NCI-H2029 (cell line): ENCODE data around the gene ABHD12.
"Not testable (repeated sequence)": the region's sequence is repeated elsewhere in the genome, so short reads cannot be mapped to it uniquely, and the experiment has no call there.

Experiments used
- DNase-seq: peaks from one replicate; lab custom pipeline; 2025; lab: John Stamatoyannopoulos, UW

The ABHD12 gene

DNA sequence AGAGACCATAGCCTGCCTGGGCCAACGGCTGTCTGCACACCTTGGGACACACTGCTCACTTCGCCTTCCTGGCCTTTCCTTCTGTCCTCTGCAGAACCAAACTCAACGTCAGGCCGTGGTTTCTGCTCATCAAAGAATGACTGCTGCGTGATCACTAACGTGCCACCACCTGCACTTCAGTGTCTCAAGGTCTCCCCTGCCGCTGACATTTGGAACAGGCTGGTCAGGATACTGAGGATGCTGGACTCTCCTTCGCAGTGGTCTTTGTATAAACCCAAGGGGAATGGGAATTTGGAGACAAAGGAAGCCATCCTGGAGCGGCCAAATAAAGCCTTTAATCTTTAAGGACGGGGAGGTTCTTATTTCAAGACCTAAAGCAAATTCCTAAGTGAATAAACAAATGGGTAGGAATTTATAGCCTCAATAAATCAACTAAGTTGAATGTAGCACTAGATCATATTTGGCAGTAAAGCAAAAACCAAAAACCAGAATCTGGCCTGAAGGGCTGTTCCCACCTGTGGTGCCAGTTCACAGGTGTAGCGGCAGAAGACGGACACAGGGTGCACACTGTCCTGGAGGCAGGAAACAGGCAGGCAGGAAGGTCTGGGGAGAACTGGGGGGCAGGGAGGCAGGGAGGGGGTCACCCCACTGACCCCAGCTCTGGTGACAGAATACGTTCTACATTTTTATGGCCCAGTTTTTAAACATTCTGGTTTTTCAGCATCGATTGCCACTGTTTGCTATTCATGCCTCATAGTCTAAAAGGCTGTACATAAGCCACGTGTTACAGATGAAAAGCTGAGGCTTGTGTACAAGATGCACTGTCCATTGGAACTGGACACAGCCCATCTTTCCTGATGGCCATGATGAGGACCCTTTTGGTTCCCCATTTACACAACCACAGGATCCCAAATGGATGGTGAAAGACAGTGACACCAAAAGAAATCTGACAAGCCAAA, 36.6 kb downstream of the ABHD12 start:
- no peak for DNase-seq

DNA sequence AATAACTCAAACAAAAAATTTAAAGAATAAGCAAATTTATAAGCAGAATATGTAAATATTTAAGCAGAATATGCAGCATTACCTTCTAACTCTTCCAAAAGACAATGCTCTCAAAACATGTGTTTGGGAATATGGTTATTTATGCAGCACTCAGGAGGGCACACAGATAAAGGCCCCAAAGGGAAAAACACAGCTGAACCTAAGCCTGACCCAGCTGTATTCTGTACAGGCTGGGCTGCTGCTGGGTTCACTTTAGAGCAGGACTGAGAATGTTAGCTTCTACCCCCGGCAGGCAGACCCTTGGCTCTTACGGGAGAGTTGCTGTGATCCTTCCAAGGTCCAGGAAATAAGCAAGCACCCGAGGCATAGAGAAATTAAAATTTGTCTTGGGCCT, 37.3 kb downstream of the ABHD12 start:
- DNase-seq: no peak

DNA sequence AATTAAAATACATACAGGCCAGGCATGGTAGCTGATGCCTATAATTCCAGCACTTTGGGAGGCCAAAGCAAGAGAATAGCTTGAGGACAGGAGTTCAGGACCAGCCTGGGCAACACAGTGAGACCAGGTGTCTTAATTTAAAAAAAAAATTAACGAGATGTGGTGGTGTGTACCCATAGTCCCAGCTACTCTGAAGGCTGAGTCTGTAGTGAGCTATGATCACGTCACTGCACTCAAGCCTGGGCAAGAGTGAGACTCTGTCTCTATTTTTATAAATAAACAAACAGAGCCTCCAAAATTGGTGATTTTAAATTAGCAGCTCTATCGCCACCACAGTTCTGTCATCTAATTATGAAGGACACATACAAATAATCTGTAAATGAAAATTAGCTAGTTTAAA, 37.9 kb downstream of the ABHD12 start:
- no peak for DNase-seq

DNA sequence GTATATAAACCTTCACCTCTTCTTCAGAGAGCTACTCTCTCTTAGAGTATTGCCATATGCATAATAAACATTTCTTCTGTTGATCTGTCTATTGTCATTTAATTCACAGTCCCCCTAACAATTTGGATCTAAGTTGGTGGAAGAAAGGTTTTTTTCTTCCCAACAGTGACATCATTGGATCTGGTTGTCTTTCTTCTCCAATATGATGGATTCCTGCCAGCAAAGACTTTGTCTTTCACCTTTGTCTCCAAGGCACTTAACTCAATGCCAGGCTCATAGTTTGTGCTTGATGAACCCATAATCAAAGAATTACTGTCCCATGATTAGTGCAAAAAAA, 39.6 kb downstream of the ABHD12 start:
- no peak for DNase-seq

DNA sequence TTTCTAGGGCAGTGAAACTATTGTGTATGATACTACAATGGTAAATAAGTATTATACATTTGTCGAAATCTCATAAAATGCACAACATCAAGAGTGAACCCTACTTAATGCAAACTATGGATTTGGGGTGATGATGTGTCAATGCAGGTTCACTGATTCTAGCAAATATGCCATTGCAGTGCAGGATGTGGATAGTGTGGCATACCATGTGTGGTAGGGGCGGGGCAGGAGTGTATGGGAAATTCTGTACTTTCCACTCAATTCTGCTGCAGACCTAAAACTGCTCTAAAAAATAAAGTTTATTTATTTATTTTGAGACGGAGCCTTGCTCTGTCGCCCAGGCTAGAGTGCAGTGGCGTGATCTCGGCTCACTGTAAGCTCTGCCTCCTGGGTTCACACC, 44.3 kb downstream of the ABHD12 start:
- DNase-seq: no peak

DNA sequence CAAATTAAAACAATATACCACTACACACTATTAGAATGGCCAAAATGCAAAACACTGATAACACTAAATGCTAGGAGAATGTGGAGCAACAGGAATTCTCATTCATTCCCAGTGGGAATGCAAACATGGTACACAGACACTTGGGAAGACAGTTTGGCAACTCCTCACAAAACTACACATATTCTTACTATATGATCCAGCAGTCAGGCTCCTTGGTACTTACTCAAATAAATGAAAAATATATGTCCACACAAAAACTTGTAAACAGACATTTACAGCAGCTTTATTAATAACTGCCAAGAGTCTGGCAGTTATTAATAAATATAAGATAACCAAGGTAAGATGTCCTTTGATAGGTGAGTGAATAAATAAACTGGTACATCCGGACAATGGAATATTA, 44.9 kb downstream of the ABHD12 start:
- DNase-seq: no peak

DNA sequence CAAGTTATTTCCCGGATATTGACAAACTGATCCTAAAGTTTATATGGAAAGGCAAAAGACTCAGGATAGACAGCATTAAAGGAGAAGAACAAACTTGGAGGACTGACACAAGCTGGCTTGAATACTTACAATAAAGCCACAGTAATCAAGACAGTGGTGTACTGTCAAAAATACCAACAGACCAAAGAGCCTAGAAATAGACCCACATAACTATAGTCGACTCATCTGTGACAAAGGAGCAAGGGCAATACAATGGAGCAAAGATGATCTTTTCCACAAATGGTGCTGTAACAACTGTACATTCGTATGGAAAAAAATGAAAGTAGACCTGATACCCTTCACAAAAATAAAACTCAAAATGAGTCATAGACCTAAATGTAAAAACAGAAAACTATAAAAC, 46.0 kb downstream of the ABHD12 start:
- no peak for DNase-seq

DNA sequence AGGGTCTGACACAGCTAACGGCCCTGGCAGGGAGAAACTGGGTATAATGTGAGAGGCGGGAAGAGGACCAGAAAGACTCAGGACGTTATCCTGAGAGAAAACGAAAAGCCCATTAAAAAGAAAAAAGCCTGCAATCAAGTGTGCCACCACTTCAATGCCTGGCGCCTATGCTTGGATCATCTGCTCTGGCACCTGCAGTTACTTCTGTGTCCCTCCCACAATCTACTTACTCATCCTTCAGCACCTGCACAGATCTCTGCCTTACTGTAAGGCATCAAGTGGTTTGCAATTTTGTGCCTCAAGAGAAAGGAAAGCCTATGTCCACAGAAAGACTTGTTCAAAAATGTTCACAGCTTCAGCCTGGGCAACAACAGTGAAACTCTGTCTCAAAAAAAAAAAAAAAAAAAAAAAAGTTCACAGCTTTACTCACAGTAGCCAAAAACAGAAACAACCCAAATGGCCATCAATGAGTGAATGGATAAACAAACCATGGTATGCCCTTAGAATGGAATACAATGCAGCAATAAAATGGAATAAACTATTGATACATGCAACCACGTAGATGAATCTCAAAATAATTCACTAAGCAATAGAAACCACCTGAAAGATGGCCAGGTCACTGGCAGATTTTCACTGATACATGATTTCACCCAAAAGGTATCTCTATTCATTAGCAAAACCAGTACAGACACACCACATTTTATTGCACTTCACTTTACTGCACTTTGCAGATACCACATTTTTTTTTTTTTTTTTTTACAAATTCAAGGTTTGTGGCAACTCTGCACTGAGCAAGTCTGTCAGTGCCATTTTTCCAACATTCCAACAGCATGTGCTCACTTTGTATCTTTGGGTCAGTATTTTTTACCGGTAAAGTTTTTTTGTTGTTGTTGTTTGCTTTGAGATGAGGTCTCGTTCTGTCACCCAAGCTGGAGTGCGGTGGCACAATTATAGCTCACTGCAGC, 48.6 kb downstream of the ABHD12 start:
- peak; percentile 77 for DNase-seq

DNA sequence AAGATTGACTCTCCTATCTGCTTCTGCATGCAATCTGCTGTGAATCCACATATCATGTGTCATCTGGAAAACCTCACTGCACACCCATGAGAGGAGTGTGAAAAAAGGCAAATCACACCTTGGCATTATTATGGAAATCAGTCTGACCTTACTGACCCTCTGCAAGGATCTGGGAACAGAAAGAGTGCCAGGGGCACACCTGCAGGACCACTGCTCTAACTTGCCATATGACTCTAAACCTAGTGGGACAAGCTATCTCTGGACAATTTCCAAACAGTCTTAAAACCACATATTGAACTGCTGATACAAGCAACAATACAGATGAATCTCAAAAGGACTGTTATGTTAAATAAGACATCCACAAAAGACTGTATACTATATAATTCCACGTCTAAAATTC, 50.3 kb downstream of the ABHD12 start:
- DNase-seq: no peak

DNA sequence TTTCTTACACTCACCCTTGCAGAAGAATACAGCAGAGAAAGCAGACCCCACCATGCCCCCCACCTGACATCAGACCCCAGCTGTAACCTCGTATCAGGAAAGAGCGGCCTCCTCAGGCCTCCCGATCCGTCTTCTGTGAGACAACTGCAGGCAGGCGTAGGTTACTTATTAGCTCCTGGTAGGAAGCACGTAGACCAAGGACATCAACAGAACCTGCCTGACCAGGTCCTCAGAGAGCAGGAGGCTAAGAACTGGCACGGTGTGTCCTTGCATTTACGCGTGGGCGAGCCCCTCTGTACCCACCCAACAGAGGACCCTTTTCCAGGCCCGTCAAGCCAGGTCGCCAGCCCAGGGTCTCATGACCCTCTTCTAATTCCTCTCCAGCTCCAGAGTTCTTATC, 51.0 kb downstream of the ABHD12 start:
- no peak for DNase-seq

DNA sequence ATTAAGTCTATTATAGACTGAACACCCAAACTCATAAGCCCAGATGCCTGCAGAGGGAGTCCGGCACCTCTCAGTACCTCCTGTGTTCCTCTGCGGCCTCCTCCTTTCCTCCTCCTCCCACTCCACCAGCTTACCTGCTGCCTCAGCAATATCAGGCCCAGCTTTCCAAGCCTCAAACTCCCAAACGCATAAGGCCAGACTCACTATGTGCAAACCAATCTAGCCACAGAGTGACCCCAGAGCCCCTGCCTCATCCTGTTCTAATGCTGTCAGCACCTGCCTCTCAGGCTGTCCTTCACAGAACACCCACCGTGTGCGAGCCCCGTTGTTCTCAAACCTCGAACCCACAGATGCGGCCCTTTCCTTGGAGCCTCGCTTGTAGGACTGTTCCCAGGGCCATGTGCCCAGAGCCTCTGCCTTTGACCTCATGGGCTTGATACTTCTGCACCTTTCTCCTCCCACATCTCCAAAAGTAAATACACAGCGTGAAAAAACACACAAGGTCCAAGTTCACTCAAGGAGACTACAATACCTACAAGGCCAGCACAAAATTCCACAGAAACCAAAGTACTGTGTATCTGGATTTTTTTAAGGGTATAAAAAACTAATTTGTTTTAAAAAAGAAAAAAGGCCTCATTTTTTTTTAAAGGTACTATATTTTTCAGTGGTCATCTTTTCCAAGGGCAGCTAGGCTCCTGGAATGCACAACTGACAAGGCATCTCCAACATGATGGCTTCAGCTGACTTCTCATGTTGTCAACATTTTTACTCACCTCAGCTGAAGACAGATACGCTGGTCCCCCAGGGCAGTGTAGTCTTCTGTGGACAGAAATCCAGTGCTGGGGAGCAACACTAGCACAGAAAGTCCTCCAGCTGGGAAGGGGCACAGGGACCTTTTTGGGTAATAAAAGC, 52.3 kb downstream of the ABHD12 start:
- no peak for DNase-seq

DNA sequence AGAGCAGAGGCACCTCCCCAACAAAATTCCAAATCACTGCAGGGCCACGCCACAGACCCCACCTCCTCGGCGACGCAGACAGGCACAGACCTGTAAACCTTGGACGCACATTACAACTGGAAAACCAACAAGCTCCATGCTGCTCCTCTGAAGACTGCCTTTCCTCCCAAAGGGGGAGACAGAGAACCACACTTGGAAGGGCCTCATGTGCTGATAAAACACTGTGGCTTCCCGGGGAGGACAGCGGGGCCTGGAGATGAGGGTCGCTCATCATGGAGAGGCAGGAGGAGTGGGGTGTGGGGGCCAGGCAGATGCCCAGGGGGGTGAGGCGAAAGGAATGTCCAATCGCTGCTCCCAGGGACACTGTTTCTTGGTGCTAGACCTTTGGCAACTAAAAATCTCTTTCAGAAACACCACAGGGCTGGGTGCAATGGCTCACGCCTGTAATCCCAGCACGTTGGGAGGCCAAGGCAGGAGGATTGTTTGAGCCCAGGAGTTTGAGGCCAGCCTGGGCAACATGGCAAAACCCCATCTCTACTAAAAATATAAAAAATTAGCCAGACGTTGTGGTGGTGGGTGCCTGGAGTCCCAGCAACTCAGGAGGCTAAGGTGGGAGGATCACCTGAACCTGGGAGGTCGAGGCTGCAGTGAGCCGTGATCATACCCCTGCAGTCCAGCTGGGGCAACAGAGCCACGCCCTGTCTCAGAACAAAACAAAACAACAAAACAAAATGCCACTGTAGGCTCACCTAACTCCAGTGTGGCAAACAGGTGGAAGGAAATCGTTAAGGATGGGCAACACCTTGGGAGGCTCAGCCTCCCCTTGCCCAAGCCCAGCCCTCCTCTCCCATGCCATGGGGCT, 53.8 kb downstream of the ABHD12 start:
- DNase-seq: no peak

DNA sequence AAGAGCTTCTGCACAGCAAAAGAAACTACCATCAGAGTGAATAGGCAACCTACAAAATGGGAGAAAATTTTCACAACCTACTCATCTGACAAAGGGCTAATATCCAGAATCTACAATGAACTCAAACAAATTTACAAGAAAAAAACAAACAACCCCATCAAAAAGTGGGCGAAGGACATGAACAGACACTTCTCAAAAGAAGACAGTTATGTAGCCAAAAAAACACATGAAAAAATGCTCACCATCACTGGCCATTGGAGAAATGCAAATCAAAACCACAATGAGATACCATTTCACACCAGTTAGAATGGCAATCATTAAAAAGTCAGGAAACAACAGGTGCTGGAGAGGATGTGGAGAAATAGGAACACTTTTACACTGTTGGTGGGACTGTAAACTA, 55.7 kb downstream of the ABHD12 start:
- not testable (repeated sequence) for DNase-seq

DNA sequence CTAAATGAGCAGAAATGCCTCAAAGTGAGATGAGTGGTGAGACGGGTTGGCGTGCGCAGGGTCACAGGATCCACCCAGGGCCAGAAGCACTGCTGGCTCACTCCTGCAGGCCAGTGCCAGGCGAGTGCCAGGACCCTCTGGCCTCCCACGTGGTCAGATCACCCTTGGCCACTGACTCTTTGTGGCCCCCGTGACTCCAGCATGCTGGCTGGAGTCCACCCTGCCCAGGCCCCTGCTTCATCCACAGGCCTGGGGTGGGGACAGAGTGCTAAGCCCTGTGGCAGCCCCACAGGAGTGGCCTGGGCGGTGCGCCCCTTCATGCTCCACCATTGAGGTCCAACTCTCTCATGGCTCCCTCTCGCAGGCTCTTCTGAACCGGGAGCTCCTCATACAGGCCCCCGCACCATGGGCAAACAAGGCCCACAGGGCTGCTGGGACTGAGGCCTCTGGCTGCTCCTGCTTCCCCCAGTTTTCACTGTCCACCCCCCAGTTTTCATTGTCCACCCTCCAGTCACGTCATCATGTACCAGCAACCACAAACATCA, 61.6 kb downstream of the ABHD12 start:
- DNase-seq: no peak

DNA sequence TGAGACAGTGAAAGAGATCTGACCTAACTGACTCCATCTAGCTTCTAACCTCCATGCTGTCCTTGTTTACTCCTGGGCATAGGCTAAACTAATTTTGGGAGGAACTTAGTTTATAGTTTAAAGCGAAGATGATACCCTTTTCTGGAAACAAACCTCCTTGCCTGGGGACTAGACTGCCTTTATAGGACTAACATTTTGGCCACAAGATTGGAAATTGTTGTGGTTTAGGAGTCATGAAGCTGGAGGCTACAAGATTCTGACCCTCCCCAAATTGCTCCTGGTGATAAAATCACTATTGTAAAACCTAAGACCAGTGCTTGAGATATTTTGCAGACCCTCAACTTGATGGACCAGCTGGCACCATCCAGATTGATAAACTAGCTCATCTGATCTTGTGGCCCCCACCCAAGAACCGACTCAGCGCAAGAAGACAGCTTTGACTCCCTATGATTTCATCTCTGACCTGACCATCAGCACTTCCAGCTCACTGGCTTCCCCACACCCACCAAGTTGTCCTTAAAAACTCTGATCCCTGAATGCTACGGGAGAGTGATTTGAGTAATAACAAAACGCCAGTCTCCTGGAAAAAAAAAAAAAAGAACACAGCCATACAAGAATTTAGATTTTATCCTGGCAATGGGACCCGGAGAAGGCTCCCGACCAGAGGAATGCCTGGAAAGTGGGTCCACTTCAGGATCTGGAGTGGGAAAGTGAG, 63.0 kb downstream of the ABHD12 start:
- no peak for DNase-seq

DNA sequence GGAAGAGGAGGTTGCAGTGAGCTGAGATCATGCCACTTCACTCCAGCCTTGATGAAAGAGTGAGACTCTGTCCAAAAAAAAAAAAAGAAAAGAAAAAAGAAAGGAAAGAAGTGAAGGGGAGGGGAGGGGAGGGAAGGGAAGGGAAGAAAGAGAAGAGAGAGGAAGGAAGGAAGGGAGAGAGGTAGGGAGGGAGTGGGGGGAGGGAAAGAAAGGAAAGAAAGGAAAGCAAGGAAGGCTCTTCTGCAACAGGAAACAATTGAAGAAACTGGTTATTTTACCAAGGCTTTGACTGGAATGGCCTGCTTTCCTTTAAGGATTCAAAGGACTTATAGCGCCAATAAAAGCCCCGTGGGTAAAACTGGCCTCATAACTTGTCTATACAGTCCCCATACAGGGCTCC, 64.6 kb downstream of the ABHD12 start:
- no peak for DNase-seq

DNA sequence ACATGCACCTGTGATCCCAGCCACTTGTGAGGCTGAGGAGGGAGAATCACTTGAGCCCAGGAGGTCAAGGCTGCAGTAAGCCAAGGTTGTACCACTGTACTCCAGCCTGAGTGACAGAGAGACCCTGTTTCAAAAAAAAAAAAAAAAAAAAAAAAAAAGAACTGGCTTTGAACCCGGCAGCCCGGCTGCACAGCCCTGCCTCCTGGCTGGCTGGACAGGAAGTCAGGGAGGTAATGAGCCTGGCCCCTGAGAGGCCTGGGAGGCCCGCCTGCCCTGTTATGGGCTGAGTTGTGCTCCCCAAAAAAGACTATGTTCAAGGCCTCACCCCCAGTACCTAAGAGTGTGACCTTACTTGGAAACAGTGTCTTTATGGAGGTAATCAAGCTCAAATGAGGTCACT, 65.6 kb downstream of the ABHD12 start:
- DNase-seq: no peak

DNA sequence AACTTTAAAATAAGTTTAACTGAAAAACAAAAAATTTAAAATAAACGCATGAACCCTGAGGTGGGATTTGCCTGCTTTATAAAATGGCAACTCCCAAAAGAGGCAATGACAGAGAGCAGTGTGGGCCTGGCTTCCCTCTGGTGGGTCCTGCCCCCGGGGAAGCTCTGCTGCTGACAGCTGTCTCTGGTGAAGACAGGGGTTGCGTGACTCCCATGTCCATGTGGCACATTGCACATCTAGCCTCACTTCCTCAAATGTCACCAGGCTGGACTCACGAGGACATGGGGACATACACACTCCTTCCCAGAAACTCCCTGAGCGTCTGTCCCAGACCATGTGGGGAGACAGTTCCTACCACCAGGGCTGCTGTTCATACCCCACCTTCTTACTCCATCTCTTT, 66.2 kb downstream of the ABHD12 start:
- DNase-seq: no peak

DNA sequence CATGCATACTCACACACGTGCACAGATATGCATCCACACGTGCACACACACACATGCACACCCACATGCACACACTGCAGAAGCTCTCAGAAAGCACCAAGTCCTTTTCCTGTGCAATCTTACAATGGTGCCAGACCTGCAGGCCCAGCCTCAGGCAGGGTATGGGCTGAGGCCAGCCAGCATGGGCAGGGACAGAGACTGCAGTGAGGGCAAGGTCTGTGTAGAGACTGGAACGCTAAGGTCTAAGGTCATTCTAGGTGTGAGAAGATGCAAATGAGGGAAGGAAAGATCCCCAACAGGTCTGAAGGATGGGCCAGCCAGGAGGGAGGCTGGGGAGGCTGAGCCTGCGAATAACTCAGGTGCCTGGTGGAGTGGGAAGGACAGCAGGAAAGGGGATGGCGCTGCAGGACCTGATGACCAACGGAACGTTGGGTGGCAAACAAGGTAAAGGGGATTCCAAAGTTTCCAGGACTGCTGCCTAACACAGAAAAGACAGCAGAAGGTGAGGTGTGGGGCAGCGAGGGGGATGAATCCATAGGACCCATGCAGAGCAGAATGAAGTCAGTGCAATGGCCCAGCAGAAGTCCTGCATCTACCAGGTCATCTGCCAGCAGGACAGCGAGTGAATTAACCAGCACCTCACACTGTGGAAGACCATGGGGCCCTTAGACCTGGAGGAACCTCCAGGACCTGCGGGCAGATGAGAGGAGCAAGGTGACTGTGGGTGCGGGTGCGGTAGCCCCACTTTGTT, 67.0 kb downstream of the ABHD12 start:
- no peak for DNase-seq
